SK-N-MC (cell line): ENCODE measurements around the gene TPR.

Source experiments
- EZH2 ChIP-seq: fragments of 200-600 bp; sonication (generic); IDR thresholded peaks from one replicate; pipeline ENCODE4 v1.6.1; 2017; ENCODE audit warnings: antibody characterized with exemption
- FOXP2 ChIP-seq: optimal IDR thresholded peaks from 2 replicates; pipeline ENCODE3; 2011; ENCODE audit warnings: mild to moderate bottlenecking, moderate library complexity; ENCODE audit not compliant: insufficient read depth; ENCODE audit errors: extremely low read length, control extremely low read depth
- POLR2AphosphoS5 ChIP-seq: IDR thresholded peaks from 2 replicates; pipeline ENCODE4 v1.6.1; 2012; ENCODE audit warnings: mild to moderate bottlenecking, low read depth, low read length, borderline replicate concordance

GRCh38 chr1:186307445-186307844, 67.6 kb downstream of the TPR start:
- TF ChIP-seq POLR2AphosphoS5, result no peak
- no peak for TF ChIP-seq EZH2
- no peak for TF ChIP-seq FOXP2
